Measurements from ENCODE around the gene ANO1. TPM values are rescaled to one million over a fixed set of nuclear protein-coding genes. Genes with fewer than 3 reads are reported as not detected.
A peak's percentile ranks its signal among the peaks of the same experiment; 100 is the strongest.

Gene ANO1
- polyA plus RNA-seq, 1 of the 3 experiments (the other 2 are of a cell fraction): not detected

- TF ChIP-seq MXI1 (IDR thresholded peaks at IDR 0.05; ENCODE audit: low read depth, low read length) (no peak), MAX (IDR thresholded peaks at IDR 0.05; ENCODE audit: low read depth) (no peak), POLR2AphosphoS5 (IDR thresholded peaks at IDR 0.05; ENCODE audit: low read depth, low read length) (no peak), GATA2 (CRISPR knock-in tag; IDR thresholded peaks at IDR 0.05) (no peak), RFX5 (IDR thresholded peaks at IDR 0.05; ENCODE audit: low read length) (no peak)
Measured at GRCh38 chr11:70233034-70233433, 154.9 kb downstream of the ANO1 start (continued).

GRCh38 chr11:70233511-70233934 is 155.4 kb downstream of the ANO1 start:
- 16% methylated on average over 6 of the region's 11 CpGs for WGBS (ENCODE audit: low lambda C conversion rate)
- H3F3A ChIP-seq (replicated peaks; ENCODE audit: insufficient read depth): peaks cover 16% of the 10 kb centered on the region
- H3K9me3 ChIP-seq: no peaks in the 10 kb centered on the region
- H3K4me2 ChIP-seq: peak overlapping the region; percentile 23; the same call in 1 of the 2 replicates
- POLR2A ChIA-PET: no interaction called here
- no peak for DNase-seq
- H3K27ac ChIP-seq (ENCODE audit: low read depth in 2 of 2, low read length in 1 of 2): 0 out of 4 replicates have a peak overlapping the region, but pooled peaks of 1 of the 2 experiments have one; percentile 9
- H3K9me2 ChIP-seq: no peaks in the 10 kb centered on the region
- H3K79me2 ChIP-seq (ENCODE audit: insufficient read depth): no peaks in the 10 kb centered on the region
- TF ChIP-seq FOSL2 (IDR thresholded peaks at IDR 0.05; ENCODE audit: borderline replicate concordance, low read depth) (peak; percentile 64), JUND (IDR thresholded peaks at IDR 0.05) (peak; percentile 60), TCF12 (IDR thresholded peaks at IDR 0.05) (peak; percentile 56; the same call in 1 of the 2 replicates), NFIC (IDR thresholded peaks at IDR 0.05; ENCODE audit: borderline replicate concordance) (peak; percentile 81), RCOR1 (IDR thresholded peaks at IDR 0.05; ENCODE audit: low read length) (no peak), PBX3 (IDR thresholded peaks at IDR 0.05) (peak; percentile 55), SMC3 (IDR thresholded peaks at IDR 0.05; ENCODE audit: low read depth, low read length) (no peak), EP300 (IDR thresholded peaks at IDR 0.05; ENCODE audit: borderline replicate concordance in 1 of 2, low read depth in 1 of 2, low read length in 1 of 2) (peak in 1 of 2 experiments; percentile 30; a peak in 1 of 4 replicates)
- no peak overlapping the region for H2AFZ ChIP-seq (ENCODE audit: low read depth)
- H4K20me1 ChIP-seq (ENCODE audit: insufficient read depth): peaks cover 9% of the 10 kb centered on the region; the same call in 1 of the 2 replicates
- no peak overlapping the region for H3K4me3 ChIP-seq (ENCODE audit: low read depth in 2 of 2, low read length in 1 of 2)
- H3K36me3 ChIP-seq (replicated peaks in 1 of 2; ENCODE audit: control insufficient read depth in 1 of 2, insufficient read depth in 2 of 2, low read length in 1 of 2): no peaks in the 10 kb centered on the region
- H3K27me3 ChIP-seq (ENCODE audit: insufficient read depth): no peaks in the 10 kb centered on the region
- no peaks in the 10 kb centered on the region for H3K4me1 ChIP-seq (ENCODE audit: control insufficient read depth in 1 of 2, insufficient read depth in 2 of 2, low read depth in 1 of 2, low read length in 1 of 2)
- CTCF ChIA-PET: interaction anchor here (0.7 kb wide), 1 partner anchor 37 kb away, joined by 3 read pairs; no protein-coding TSS in a partner anchor
- H3K9ac ChIP-seq: no peak overlapping the region

GRCh38 chr11:70233962-70234361 is 155.8 kb downstream of the ANO1 start:
- Histone ChIP-seq H3K36me3 (replicated peaks in 1 of 2; ENCODE audit: control insufficient read depth in 1 of 2, insufficient read depth in 2 of 2, low read length in 1 of 2) (no peaks in the 10 kb centered on the region), H3K9ac (no peak overlapping the region), H2AFZ (ENCODE audit: low read depth) (no peak overlapping the region), H4K20me1 (ENCODE audit: insufficient read depth) (peaks cover 9% of the 10 kb centered on the region; the same call in 1 of the 2 replicates), H3K9me3 (no peaks in the 10 kb centered on the region), H3K27me3 (ENCODE audit: insufficient read depth) (no peaks in the 10 kb centered on the region), H3F3A (replicated peaks; ENCODE audit: insufficient read depth) (peaks cover 16% of the 10 kb centered on the region), H3K4me1 (ENCODE audit: control insufficient read depth in 1 of 2, insufficient read depth in 2 of 2, low read depth in 1 of 2, low read length in 1 of 2) (no peaks in the 10 kb centered on the region), H3K9me2 (no peaks in the 10 kb centered on the region), H3K4me3 (ENCODE audit: low read depth in 2 of 2, low read length in 1 of 2) (no peak overlapping the region), H3K27ac (ENCODE audit: low read depth in 2 of 2, low read length in 1 of 2) (0 out of 4 replicates have a peak overlapping the region, but pooled peaks of 1 of the 2 experiments have one; percentile 9), H3K4me2 (peak overlapping the region; percentile 23; the same call in 1 of the 2 replicates), H3K79me2 (ENCODE audit: insufficient read depth) (no peaks in the 10 kb centered on the region)
- CTCF ChIA-PET: interaction anchor here (1.1 kb wide), 1 partner anchor 38 kb away, joined by 3 read pairs; no protein-coding TSS in a partner anchor
- no peak for TF ChIP-seq NFIC (IDR thresholded peaks at IDR 0.05; ENCODE audit: borderline replicate concordance)
- POLR2A ChIA-PET: no interaction called here
- DNase-seq: no peak
- 80% methylated on average over 9 of the region's 9 CpGs for WGBS (ENCODE audit: low lambda C conversion rate)

Small RNA genes within 50 kb of the gene (small RNA-seq; reads per million reads assigned to genes)
- gene RNU6-1175P: 0 reads per million in 7 experiments

Other genes starting within 250 kb of the ANO1 start
- gene FADD, start 125.0 kb downstream of the ANO1 start, polyA plus RNA-seq (2012; rRNA removed): 23.8 and 28.3 TPM in 2 replicates
- gene PPFIA1, start 192.4 kb downstream of the ANO1 start, polyA plus RNA-seq (2012; rRNA removed): 35.6 and 37.4 TPM in 2 replicates